Measurements from ENCODE around the gene SNAP47.

GRCh38 chr1:227768125-227768439 lies 32.8 kb downstream of the SNAP47 start:
- TF ChIP-seq CTCF (optimal IDR thresholded peaks at IDR 0.05 in 1 of 3, IDR thresholded peaks at IDR 0.05 in 1 of 3, conservative IDR thresholded peaks at IDR 0.05 in 1 of 3; ENCODE audit: extremely low read depth in 1 of 3, insufficient read depth in 2 of 3, low read length in 3 of 3) (no peak), EZH2 (IDR thresholded peaks at IDR 0.05; ENCODE audit: low read length) (no peak)
